GM23338 (cell line): Measurements from ENCODE around the gene FGF8. TPM values are rescaled to one million over a fixed set of nuclear protein-coding genes. Genes with fewer than 3 reads are reported as not detected.

ENCODE experiments used
- ATAC-seq: fragments of 200-7000 bp; cut with Tn5 transposase; 3 replicates; pipeline ENCODE4 v1.9.1; 2020
- DNase-seq: peaks from one replicate; pipeline ENCODE4 v3.0.0-alpha.2; 2015; ENCODE audit warnings: low spot score
- H2AFZ ChIP-seq: fragments of 200-600 bp; sonication (generic); 2 replicates; pipeline ENCODE4 v1.8.0; 2016; ENCODE audit warnings: antibody characterized with exemption, mild to moderate bottlenecking, moderate library complexity
- H3F3A ChIP-seq: fragments of 200-600 bp; sonication (generic); replicated peaks from 2 replicates; pipeline ENCODE4 v1.8.0; 2017; ENCODE audit warnings: antibody characterized with exemption, mixed run types, low read depth
- H3K27ac ChIP-seq: fragments of 200-600 bp; sonication (generic); 2 replicates; pipeline ENCODE4 v1.6.1; 2016; ENCODE audit warnings: low read depth
- H3K27me3 ChIP-seq: fragments of 200-600 bp; sonication (generic); 2 replicates; pipeline ENCODE4 v1.8.0; 2016; ENCODE audit warnings: mild to moderate bottlenecking, mixed run types, moderate library complexity; ENCODE audit not compliant: insufficient read depth
- H3K36me3 ChIP-seq: fragments of 200-600 bp; sonication (generic); 2 replicates; pipeline ENCODE4 v1.8.0; 2016; ENCODE audit warnings: mild to moderate bottlenecking; ENCODE audit not compliant: insufficient read depth
- H3K4me1 ChIP-seq: fragments of 200-600 bp; sonication (generic); 2 replicates; pipeline ENCODE4 v1.8.0; 2016; ENCODE audit warnings: mild to moderate bottlenecking, moderate library complexity; ENCODE audit not compliant: insufficient read depth
- H3K4me2 ChIP-seq: fragments of 200-600 bp; sonication (generic); 2 replicates; pipeline ENCODE4 v1.7.1; 2017; ENCODE audit warnings: mixed run types
- H3K4me3 ChIP-seq: fragments of 200-600 bp; sonication (generic); 2 replicates; pipeline ENCODE4 v1.6.1; 2016; ENCODE audit warnings: mixed run types
- H3K79me2 ChIP-seq: fragments of 200-600 bp; sonication (generic); replicated peaks from 2 replicates; pipeline ENCODE4 v1.8.0; 2017; ENCODE audit warnings: mild to moderate bottlenecking; ENCODE audit not compliant: insufficient read depth
- H3K9me2 ChIP-seq: fragments of 200-600 bp; sonication (generic); 2 replicates; pipeline ENCODE4 v1.8.0; 2017; ENCODE audit not compliant: insufficient read depth
- H4K20me1 ChIP-seq: fragments of 200-600 bp; sonication (generic); replicated peaks from 2 replicates; pipeline ENCODE4 v1.8.0; 2017; ENCODE audit warnings: mild to moderate bottlenecking; ENCODE audit not compliant: insufficient read depth
- H3K27ac Mint-ChIP-seq: 2 replicates; pipeline ENCODE4 v1.8.0; 2020; ENCODE audit warnings: inconsistent platforms, mild to moderate bottlenecking, moderate library complexity, mixed read lengths
- H3K27me3 Mint-ChIP-seq: 3 replicates; pipeline ENCODE4 v1.8.0; 2022; ENCODE audit warnings: low read depth, mild to moderate bottlenecking, moderate library complexity, mixed read lengths, inconsistent platforms; ENCODE audit not compliant: insufficient read depth, poor library complexity
- H3K36me3 Mint-ChIP-seq: 3 replicates; pipeline ENCODE4 v1.8.0; 2021; ENCODE audit warnings: low read depth, mild to moderate bottlenecking, inconsistent platforms, moderate library complexity, mixed read lengths
- H3K4me1 Mint-ChIP-seq: 3 replicates; pipeline ENCODE4 v1.8.0; 2020; ENCODE audit warnings: mild to moderate bottlenecking, inconsistent platforms, mixed read lengths
- H3K4me3 Mint-ChIP-seq: 3 replicates; pipeline ENCODE4 v1.8.0; 2021; ENCODE audit warnings: moderate library complexity, mild to moderate bottlenecking, inconsistent platforms, mixed read lengths
- H3K9me3 Mint-ChIP-seq: 3 replicates; pipeline ENCODE4 v1.8.0; 2020; ENCODE audit warnings: moderate library complexity, mild to moderate bottlenecking, inconsistent platforms, mixed read lengths
- CREB1 ChIP-seq: fragments of 250-450 bp; sonication (Bioruptor Pico); IDR thresholded peaks from 2 replicates; pipeline ENCODE4 v1.5.0; 2020; ENCODE audit warnings: low read depth, mild to moderate bottlenecking, moderate library complexity
- CTCF ChIP-seq, 2 experiments: fragments of 200-600 bp in 1 of 2; sonication (generic) in 1 of 2; conservative IDR thresholded peaks; 2 replicates each; pipeline versions ENCODE4 v1.5.1 to v1.6.1; 2016 to 2017; ENCODE audit warnings: antibody characterized with exemption in 2 of 2, low read depth in 2 of 2, mild to moderate bottlenecking in 2 of 2, moderate library complexity in 1 of 2
- ETS1 ChIP-seq: IDR thresholded peaks from 2 replicates; pipeline ENCODE4 v1.6.1; 2016; ENCODE audit warnings: antibody characterized with exemption
- EZH2 ChIP-seq: fragments of 200-600 bp; sonication (generic); IDR thresholded peaks from one replicate; pipeline ENCODE4 v1.8.0; 2017; ENCODE audit warnings: antibody characterized with exemption, mild to moderate bottlenecking, low read depth; ENCODE audit not compliant: unreplicated experiment
- EZH2phosphoT487 ChIP-seq: fragments of 200-600 bp; sonication (generic); IDR thresholded peaks from one replicate; pipeline ENCODE4 v1.8.1; 2018; ENCODE audit warnings: antibody characterized with exemption; ENCODE audit not compliant: unreplicated experiment
- JUNB ChIP-seq: IDR thresholded peaks from one replicate; pipeline ENCODE4 v1.6.1; 2016; ENCODE audit warnings: antibody characterized with exemption; ENCODE audit not compliant: unreplicated experiment
- NANOG ChIP-seq: IDR thresholded peaks from 2 replicates; pipeline ENCODE4 v1.6.1; 2016; ENCODE audit warnings: antibody characterized with exemption, borderline replicate concordance
- POLR2AphosphoS5 ChIP-seq: IDR thresholded peaks from 2 replicates; pipeline ENCODE4 v1.6.1; 2016; ENCODE audit warnings: antibody characterized with exemption, low read depth
- REST ChIP-seq: IDR thresholded peaks from one replicate; pipeline ENCODE4 v1.6.1; 2018; ENCODE audit warnings: antibody characterized with exemption; ENCODE audit not compliant: unreplicated experiment
- STAT1 ChIP-seq: IDR thresholded peaks from one replicate; pipeline ENCODE4 v1.6.1; 2016; ENCODE audit warnings: antibody characterized with exemption; ENCODE audit not compliant: unreplicated experiment
- ZNF114 ChIP-seq: fragments of 250-450 bp; sonication (Bioruptor Pico); IDR thresholded peaks from 2 replicates; pipeline ENCODE4 v1.5.0; 2020; ENCODE audit warnings: mild to moderate bottlenecking, moderate library complexity
- ZNF331 ChIP-seq: fragments of 250-450 bp; sonication (Bioruptor Pico); IDR thresholded peaks from 2 replicates; pipeline ENCODE4 v1.5.0; 2020; ENCODE audit warnings: low read depth, mild to moderate bottlenecking, moderate library complexity
- ZNF462 ChIP-seq: fragments of 250-450 bp; sonication (Bioruptor Pico); IDR thresholded peaks from 2 replicates; pipeline ENCODE4 v1.5.0; 2020; ENCODE audit warnings: mild to moderate bottlenecking, moderate library complexity
- polyA plus RNA-seq: library from polyadenylated mRNA; unstranded; fragments of >200 nt; fragmentation: Nextera tagmentation; extraction: Ambion mirVana; gene quantifications from 2 replicates; pipeline ENCODE4 v1.2.1, GENCODE V29; 2016
- total RNA-seq: library from RNA; depleted of rRNA; stranded (reverse); fragments of >200 nt; shearing (Covaris generic); gene quantifications from 2 replicates; pipeline ENCODE4 v1.2.3, GENCODE V29; 2014

FGF8 gene
- total and polyA plus RNA-seq, 2 experiments from 2014 or later, result 1.6 to 6.2 TPM

GRCh38 chr10:101807158-101807557 is 31.2 kb upstream of the FGF8 start:
- ATAC-seq, result no peak
- no peak overlapping the region for H3K4me3 Mint-ChIP-seq

More at GRCh38 chr10:101807158-101807557, 31.2 kb upstream of the FGF8 start:
- TF ChIP-seq ETS1 (no peak), POLR2AphosphoS5 (no peak), ZNF114 (CRISPR knock-in tag) (no peak), CTCF (conservative IDR thresholded peaks at IDR 0.05; ENCODE audit: low read depth in 2 of 2) (no peak), EZH2phosphoT487 (no peak), CREB1 (no peak), ZNF462 (CRISPR knock-in tag) (no peak), STAT1 (no peak), EZH2 (no peak), JUNB (no peak), NANOG (no peak), ZNF331 (CRISPR knock-in tag) (no peak), REST (no peak)
- Histone ChIP-seq H3K79me2 (peaks cover 73% of the 10 kb centered on the region), H3K27me3 (no peaks in the 10 kb centered on the region), H2AFZ (no peak overlapping the region), H3K27ac (no peak overlapping the region), H4K20me1 (peaks cover 56% of the 10 kb centered on the region), H3K4me2 (no peak overlapping the region), H3K4me3 (no peak overlapping the region), H3F3A (peaks cover 3% of the 10 kb centered on the region; the same call in 1 of the 2 replicates), H3K4me1 (no peaks in the 10 kb centered on the region), H3K36me3 (peaks cover 82% of the 10 kb centered on the region), H3K9me2 (no peaks in the 10 kb centered on the region)
- no peaks in the 10 kb centered on the region for H3K4me1 Mint-ChIP-seq
- H3K36me3 Mint-ChIP-seq, result peaks cover 86% of the 10 kb centered on the region
- H3K27ac Mint-ChIP-seq, result no peak overlapping the region
- H3K9me3 Mint-ChIP-seq, result no peaks in the 10 kb centered on the region
- H3K27me3 Mint-ChIP-seq, result peaks cover 3% of the 10 kb centered on the region
- no peak for DNase-seq
